Stimulated activated CD4-positive, alpha-beta T cell treated with anti-CD3 and anti-CD28 coated beads, Interleukin-1b, Interleukin-23, amount 100 ng/mL, for 4 hours (primary cell): ENCODE data around the gene SPCS1.

ENCODE experiments used
- DNase-seq, 2 donors: peaks; one replicate each; pipeline ENCODE4 v3.0.0-alpha.2; 2020; ENCODE audit warnings: low read depth in 2 of 2

Gene SPCS1

DNA sequence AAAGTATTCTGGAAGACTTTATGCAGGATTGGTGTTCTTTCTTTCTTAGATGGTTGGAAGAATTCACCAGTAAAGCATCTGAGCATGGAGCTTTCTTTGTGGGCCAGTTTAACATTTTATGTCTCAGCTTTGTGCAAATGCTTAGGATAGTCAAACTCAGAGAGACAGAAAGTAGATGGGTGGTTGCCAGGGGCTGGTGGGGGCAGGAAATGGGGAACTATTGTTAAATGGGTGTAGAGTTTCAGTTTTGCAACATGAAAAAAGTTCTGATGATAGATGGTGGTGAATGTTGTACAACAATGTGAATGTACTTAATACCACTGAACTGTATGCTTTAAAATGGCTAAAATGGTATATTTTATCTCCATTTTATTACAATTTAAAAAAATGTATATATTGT, 24.8 kb downstream of the SPCS1 start:
- no peak for DNase-seq

DNA sequence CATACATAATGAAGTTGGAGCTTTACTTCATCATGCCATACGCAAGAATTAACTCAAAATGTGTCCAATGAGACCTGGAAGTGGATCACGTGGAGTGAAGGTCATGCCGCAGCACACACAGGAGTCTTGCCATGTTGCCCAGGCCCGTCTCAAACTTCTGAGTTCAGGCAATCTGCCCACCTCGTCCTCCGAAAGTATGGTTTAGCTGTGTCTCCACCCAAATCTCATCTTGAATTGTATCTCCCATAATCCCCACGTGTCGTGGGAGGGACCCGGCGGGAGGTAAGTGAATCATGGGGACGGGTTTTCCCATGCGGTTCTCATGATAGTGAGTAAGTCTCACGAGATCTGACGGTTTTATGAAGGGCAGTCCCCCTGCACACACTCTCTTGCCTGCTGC, 25.7 kb downstream of the SPCS1 start:
- DNase-seq = no peak

DNA sequence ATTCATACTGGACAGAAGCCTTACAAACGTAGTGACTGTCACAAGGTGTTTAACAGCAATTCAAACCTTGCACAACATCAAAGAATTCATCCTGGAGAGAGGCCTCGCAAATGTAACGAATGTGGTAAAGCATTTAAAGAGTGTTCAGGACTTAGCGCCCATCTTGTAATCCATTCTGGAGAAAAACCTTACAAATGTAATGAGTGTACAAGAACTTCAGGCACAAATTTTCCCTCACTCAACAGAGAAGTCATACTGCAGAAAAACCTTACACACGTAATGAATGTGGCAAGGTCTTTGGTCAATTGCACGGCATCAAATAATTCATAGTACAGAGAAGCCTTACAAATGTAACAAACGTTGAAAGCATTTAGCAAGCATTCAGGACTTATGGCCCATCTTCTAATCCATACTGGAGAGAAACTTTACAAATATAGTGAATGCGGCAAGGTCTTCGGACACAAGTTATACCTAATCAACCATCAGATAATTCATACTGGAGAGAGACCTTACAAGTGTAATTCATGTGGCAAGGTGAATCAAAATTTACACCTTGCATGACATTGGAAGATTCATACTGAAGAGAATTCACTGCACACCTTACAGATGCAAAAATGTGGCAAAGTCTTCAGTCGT, 27.5 kb downstream of the SPCS1 start:
- DNase-seq = no peak

DNA sequence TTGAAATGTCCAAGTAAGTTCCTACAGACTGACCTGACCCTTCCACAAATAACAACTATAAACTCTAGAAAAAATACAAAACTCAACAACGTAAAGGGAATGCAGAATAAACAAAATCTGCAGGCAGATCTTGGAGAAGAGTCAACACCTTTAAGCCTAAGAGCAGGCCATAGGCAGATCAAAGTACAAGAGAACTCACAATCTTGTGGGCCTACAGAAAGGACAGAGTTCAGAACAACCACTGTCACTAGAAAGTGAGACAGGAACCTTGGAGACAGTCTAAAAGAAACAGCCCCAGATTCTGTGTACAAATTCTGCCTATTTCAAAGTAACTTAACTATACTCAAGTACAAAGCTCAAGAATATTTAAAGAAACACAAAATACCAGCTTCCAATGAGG, 33.8 kb downstream of the SPCS1 start:
- DNase-seq = no peak

DNA sequence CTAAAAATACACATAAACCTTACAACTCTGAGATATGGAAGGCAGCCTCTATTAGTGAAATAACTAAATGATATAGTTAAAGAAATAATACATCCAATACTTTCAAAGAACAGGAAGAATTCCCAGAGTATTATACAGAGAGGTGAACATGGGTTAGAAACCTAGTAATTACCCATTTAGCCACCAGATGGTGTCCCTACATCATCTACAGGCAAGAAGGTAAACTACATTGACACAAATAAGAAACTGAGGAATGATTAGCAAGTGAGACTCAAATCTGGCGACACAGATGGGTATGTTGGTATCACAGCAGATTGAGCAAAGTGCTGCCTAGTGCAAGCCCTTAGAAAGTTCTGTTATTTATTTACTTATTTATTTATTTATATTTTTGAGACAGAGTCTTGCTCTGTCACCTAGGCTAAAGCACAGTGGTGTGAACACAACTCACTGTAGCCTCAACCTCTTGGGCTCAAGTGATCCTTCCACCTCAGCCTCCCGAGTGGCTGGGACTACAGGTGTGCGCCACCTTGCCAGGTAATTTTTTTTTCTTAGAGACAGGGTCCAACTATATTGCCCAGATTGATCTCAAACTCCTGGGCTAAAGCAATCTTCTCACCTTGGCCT, 36.6 kb downstream of the SPCS1 start:
- peak in 1 of 2 donors; percentile 0 for DNase-seq

DNA sequence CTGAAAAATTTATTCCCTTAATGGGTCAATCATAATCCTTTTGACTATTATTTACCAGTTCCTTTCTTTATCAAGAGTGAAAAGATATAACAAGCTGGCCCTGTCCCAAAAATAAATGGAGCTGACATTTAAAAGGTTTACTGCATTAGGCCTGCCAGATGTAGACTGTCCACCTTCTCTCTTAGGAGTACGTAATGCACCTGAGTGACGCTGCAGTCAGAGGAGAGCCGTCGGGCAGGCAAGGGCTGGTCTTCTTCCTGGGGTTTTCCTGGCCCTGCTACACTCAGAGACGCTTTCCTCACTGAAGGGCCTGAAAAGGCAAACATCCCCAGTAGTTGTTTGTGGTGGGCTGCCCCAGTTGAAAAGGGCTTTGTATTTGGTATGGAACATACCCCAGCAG, 37.2 kb downstream of the SPCS1 start:
- no peak for DNase-seq

DNA sequence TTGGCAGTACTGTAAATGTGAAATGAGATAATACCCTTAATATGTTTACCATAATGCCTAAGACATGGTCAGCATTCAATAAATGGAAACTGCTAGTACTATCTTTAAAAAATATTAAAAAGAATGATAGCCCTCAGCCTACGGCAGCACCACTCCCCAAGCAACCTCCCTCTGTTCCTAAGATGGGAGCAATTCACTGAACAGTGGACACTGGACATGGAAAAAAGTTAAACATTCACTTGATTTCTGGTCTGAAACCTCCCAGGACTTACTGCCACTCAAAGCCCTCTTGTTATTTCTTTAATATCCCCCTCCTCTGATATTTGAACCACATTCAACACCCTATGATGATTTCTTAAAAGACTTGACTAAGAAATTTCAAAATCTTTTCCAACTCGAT, 37.8 kb downstream of the SPCS1 start:
- no peak for DNase-seq

DNA sequence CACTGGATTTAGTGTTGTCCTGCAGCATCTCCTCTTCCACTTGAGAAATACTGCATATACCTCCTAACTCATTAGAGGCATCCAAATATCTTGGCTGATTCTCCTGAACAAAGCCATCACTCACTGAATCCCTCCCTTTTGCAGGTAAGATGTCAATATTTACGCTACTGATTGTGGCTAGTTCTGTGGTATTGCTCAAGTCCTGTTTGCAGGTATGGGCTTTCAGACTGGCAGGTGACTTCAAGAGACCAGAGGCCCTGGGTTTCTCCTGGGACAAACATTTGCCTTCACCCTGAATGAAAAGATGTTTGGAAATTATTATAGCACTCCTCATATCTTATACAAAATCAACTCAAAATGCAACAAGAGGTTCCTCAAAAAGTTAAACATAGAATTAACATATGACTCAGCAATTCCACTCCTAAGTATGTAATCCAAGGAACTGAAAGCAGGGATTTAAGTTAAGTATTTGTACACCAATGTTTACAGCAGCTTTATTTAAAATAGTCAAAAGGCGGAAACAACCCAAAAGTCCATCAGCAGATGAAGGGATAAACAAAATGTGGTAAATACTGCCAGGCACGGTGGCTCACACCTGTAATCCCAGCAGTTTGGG, 46.2 kb downstream of the SPCS1 start:
- no peak for DNase-seq

DNA sequence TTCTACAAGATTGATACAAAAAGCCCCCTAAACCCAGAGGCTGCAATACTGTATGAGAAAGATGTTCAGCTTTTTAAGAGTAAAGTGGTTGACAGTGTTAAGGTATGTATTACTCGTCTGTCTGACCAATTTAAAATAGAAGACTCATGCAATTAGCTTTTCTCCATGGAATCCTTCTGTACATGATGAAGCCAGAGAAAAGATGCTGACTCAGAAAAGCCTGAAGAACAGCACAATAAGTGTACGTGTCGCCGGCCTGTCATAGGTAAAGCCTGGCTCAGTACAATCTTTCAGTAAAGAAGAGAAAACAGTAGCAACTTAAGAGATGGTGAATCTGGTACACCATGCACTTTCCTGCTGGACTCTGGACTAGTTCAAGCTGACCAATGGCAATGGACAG, 48.5 kb downstream of the SPCS1 start:
- DNase-seq = no peak

DNA sequence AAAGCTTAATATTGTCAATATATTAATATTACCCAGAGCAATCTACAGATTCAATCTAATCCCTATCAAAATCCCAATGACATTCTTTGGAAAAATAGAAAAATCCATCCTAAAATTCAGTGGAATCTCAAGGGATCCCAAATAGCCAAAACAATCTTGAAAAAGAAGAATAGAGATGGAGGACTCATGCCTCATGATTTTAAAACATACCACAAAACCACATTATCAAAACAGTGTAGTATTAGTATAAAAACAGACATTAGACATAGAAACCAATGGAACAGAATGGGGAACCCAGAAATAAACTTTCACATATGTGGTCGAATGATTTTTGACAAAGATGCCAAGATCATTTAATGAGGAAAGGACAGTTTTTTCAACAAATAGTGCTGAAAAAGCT, 50.2 kb downstream of the SPCS1 start:
- DNase-seq = no peak
